ENCODE measurements around the gene YWHAE. TPM values are rescaled to one million over a fixed set of nuclear protein-coding genes. Genes with fewer than 3 reads are reported as not detected.
A peak's percentile ranks its signal among the peaks of the same experiment; 100 is the strongest.

YWHAE gene
- polyA plus RNA-seq, 1 experiment: 1,187 TPM

- H3K27ac ChIP-seq (ENCODE audit: low read depth, low read length): no peak overlapping the region
- CTCF ChIA-PET: no interaction called here
- TF ChIP-seq CTCF (IDR thresholded peaks at IDR 0.05; ENCODE audit: low read depth, low read length): no peak
- H3K4me3 ChIP-seq (ENCODE audit: low read depth, low read length): no peak overlapping the region
- no peaks in the 10 kb centered on the region for H3K27me3 ChIP-seq (ENCODE audit: control insufficient read depth, insufficient read depth, low read length)
- no peaks in the 10 kb centered on the region; the same call in 1 of the 2 replicates for H3K9me3 ChIP-seq (ENCODE audit: control insufficient read depth, insufficient read depth, low read length)
- no peak for DNase-seq (ENCODE audit: low read depth, low spot score)
- POLR2A ChIA-PET: no interaction called here
Measured at GRCh38 chr17:1442187-1442586, 42.2 kb upstream of the YWHAE start.

DNA sequence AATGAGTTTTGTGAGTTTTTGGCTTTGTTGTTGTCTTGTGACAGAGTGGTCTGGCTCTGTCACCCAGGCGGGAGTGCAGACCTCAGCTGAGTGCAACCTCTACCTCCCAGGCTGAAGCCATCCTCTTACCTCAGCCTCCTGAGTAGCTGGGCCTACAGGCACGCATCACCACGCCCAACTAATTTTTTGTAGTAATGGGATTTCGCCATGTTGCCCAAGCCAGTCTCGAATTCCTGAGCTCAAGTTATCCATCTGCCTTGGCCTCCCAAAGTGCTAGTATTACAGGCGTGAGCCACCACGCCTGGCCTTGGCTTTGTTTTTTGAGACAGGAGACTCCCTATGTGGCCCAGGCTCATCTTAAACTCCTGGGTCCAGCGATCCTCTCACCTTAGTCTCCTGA is 40.9 kb upstream of the YWHAE start:
- CTCF ChIA-PET: no interaction called here
- Histone ChIP-seq H3K4me3 (ENCODE audit: low read depth, low read length) (no peak overlapping the region), H3K27ac (ENCODE audit: low read depth, low read length) (peak overlapping the region; percentile 21), H3K27me3 (ENCODE audit: control insufficient read depth, insufficient read depth, low read length) (no peaks in the 10 kb centered on the region), H3K9me3 (ENCODE audit: control insufficient read depth, insufficient read depth, low read length) (no peaks in the 10 kb centered on the region; the same call in 1 of the 2 replicates)
- DNase-seq (ENCODE audit: low read depth, low spot score): no peak
- TF ChIP-seq CTCF (IDR thresholded peaks at IDR 0.05; ENCODE audit: low read depth, low read length): no peak
- POLR2A ChIA-PET: no interaction called here

GRCh38 chr17:1438593-1439083 is 38.6 kb upstream of the YWHAE start:
- ChIA-PET CTCF (interaction anchor here (1.9 kb wide), 1 partner anchor 73 kb away, joined by 9 read pairs; no protein-coding TSS in a partner anchor), POLR2A (interaction anchor here (0.6 to 0.9 kb wide), 10 partner anchors 10 to 443 kb away, joined by 3 to 6 read pairs (median 4); no protein-coding TSS in a partner anchor)
- DNase-seq (ENCODE audit: low read depth, low spot score): peak; percentile 67

DNA sequence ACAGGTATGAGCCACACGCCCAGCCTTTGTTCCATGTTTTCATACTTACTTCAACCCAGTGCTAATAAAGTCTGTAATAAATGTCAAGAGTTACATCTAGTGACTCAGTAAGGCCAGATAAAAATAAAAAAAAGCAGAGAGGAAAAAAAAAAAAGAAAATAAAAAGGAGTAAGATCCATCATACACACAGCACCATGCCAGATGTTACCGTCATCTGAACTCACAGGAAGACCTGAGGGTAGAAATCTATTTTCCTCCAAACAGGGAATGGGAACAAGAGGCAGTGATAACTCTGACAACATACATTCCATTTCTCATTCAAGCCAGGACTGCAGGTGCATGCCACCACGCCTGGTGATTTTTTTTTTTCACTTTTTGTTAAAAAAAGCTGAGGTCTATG is 35.3 kb upstream of the YWHAE start:
- ChIA-PET POLR2A (no interaction called here), CTCF (interaction anchor here (1.9 kb wide), 1 partner anchor 70 kb away, joined by 7 read pairs; no protein-coding TSS in a partner anchor)
- H3K9me3 ChIP-seq (ENCODE audit: control insufficient read depth, insufficient read depth, low read length): no peaks in the 10 kb centered on the region; the same call in 1 of the 2 replicates
- no peak overlapping the region for H3K27ac ChIP-seq (ENCODE audit: low read depth, low read length)
- H3K4me3 ChIP-seq (ENCODE audit: low read depth, low read length): no peak overlapping the region
- no peak for TF ChIP-seq CTCF (IDR thresholded peaks at IDR 0.05; ENCODE audit: low read depth, low read length)
- no peaks in the 10 kb centered on the region for H3K27me3 ChIP-seq (ENCODE audit: control insufficient read depth, insufficient read depth, low read length)
- DNase-seq (ENCODE audit: low read depth, low spot score): no peak

More at GRCh38 chr17:1438593-1439083, 38.6 kb upstream of the YWHAE start:
- Histone ChIP-seq H3K27me3 (ENCODE audit: control insufficient read depth, insufficient read depth, low read length) (no peaks in the 10 kb centered on the region), H3K4me3 (ENCODE audit: low read depth, low read length) (no peak overlapping the region), H3K27ac (ENCODE audit: low read depth, low read length) (peak overlapping the region; percentile 98), H3K9me3 (ENCODE audit: control insufficient read depth, insufficient read depth, low read length) (no peaks in the 10 kb centered on the region; the same call in 1 of the 2 replicates)
- TF ChIP-seq CTCF (IDR thresholded peaks at IDR 0.05; ENCODE audit: low read depth, low read length): no peak

- Histone ChIP-seq H3K4me3 (ENCODE audit: low read depth, low read length) (no peak overlapping the region), H3K27ac (ENCODE audit: low read depth, low read length) (no peak overlapping the region), H3K27me3 (ENCODE audit: control insufficient read depth, insufficient read depth, low read length) (no peaks in the 10 kb centered on the region), H3K9me3 (ENCODE audit: control insufficient read depth, insufficient read depth, low read length) (no peaks in the 10 kb centered on the region; the same call in 1 of the 2 replicates)
- DNase-seq (ENCODE audit: low read depth, low spot score): no peak
- ChIA-PET POLR2A (no interaction called here), CTCF (interaction anchor here (1.9 kb wide), 1 partner anchor 68 kb away, joined by 7 read pairs; no protein-coding TSS in a partner anchor)
- TF ChIP-seq CTCF (IDR thresholded peaks at IDR 0.05; ENCODE audit: low read depth, low read length): no peak
Measured at GRCh38 chr17:1434150-1434549, 34.1 kb upstream of the YWHAE start.
